ENCODE measurements around the gene CCDC43. TPM values are rescaled to one million over a fixed set of nuclear protein-coding genes. Genes with fewer than 3 reads are reported as not detected.
"Not testable (repeated sequence)": the region's sequence is repeated elsewhere in the genome, so short reads cannot be mapped to it uniquely, and the experiment has no call there.

CCDC43 gene
- total RNA-seq, 1 donor from 2014 or later = 46.5 TPM

DNA sequence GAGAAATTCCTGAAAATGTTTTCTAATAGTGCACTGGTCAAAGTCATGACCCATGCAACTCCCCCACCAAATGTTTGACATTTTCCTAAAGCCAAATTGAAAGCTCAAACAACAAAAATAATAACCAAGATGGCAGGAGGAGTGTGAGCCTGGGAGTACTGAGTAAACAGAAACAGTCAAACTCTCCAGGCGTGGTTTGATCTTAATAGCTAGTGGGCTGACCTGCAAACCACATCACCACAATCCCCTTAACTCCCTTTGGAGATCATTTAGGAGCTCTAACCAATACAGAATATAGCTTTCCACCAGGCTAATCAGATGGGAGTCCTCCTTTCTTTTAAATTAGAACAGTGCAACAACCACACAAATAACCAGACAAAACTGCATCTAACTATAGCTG is 52.5 kb downstream of the CCDC43 start:
- H3K4me3 ChIP-seq = no peak overlapping the region
- H3K36me3 Mint-ChIP-seq = no peaks in the 10 kb centered on the region
- no peaks in the 10 kb centered on the region for H3K79me2 ChIP-seq (ENCODE audit: low read depth)
- H3K27me3 Mint-ChIP-seq (ENCODE audit: insufficient read depth, low read depth) = peaks cover 4% of the 10 kb centered on the region
- H3K4me3 Mint-ChIP-seq = no peak overlapping the region
- peaks cover 4% of the 10 kb centered on the region for H3K4me1 Mint-ChIP-seq
- H3K9me3 Mint-ChIP-seq = no peaks in the 10 kb centered on the region
- no peaks in the 10 kb centered on the region for H4K20me1 ChIP-seq (ENCODE audit: low read depth)
- no peak overlapping the region for H3K4me2 ChIP-seq
- peak overlapping the region; percentile 19 for H2AFZ ChIP-seq (replicated peaks)
- no peaks in the 10 kb centered on the region for H3K9me3 ChIP-seq (ENCODE audit: low read depth)
- no peaks in the 10 kb centered on the region for H3K27me3 ChIP-seq
- no peak overlapping the region for H3K27ac Mint-ChIP-seq
- no peaks in the 10 kb centered on the region for H3F3A ChIP-seq (ENCODE audit: low read depth)
- no peaks in the 10 kb centered on the region for H3K4me1 ChIP-seq
- TF ChIP-seq EZH2phosphoT487 (IDR thresholded peaks at IDR 0.05) = no peak
- no peak for TF ChIP-seq EZH2 (IDR thresholded peaks at IDR 0.05)
- no peak overlapping the region for H3K27ac ChIP-seq
- no peaks in the 10 kb centered on the region for H3K36me3 ChIP-seq
- H3K9ac ChIP-seq = no peak overlapping the region
- DNase-seq (ENCODE audit: low spot score) = no peak

DNA sequence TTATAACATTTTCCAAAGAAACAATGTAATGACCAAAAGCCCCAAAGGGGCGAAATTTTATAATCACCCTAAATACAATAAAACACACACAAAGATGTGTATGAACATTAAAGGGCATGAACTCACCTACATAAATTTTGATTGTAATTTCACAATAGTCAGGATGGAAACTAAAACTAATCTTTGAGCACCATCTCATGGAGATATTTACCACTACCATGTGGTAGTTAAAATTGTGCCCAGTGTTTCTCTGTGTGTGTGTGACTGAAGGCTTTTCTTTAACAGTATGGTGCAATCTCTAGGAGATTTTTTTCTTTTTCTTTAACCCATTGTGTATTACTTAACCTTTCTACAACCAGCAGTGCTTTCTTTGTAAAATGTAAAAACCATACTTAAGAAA is 53.0 kb downstream of the CCDC43 start:
- no peak overlapping the region for H2AFZ ChIP-seq (replicated peaks)
- no peaks in the 10 kb centered on the region for H3K9me3 ChIP-seq (ENCODE audit: low read depth)
- TF ChIP-seq EZH2 (IDR thresholded peaks at IDR 0.05) = no peak
- TF ChIP-seq EZH2phosphoT487 (IDR thresholded peaks at IDR 0.05) = no peak
- TF ChIP-seq, protein P1, sequence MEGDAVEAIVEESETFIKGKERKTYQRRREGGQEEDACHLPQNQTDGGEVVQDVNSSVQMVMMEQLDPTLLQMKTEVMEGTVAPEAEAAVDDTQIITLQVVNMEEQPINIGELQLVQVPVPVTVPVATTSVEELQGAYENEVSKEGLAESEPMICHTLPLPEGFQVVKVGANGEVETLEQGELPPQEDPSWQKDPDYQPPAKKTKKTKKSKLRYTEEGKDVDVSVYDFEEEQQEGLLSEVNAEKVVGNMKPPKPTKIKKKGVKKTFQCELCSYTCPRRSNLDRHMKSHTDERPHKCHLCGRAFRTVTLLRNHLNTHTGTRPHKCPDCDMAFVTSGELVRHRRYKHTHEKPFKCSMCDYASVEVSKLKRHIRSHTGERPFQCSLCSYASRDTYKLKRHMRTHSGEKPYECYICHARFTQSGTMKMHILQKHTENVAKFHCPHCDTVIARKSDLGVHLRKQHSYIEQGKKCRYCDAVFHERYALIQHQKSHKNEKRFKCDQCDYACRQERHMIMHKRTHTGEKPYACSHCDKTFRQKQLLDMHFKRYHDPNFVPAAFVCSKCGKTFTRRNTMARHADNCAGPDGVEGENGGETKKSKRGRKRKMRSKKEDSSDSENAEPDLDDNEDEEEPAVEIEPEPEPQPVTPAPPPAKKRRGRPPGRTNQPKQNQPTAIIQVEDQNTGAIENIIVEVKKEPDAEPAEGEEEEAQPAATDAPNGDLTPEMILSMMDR (IDR thresholded peaks at IDR 0.05) = peak; percentile 58
- H3K4me2 ChIP-seq = no peak overlapping the region
- H3K4me3 ChIP-seq = no peak overlapping the region
- peaks cover 4% of the 10 kb centered on the region for H3K4me1 Mint-ChIP-seq
- H3K27me3 Mint-ChIP-seq (ENCODE audit: insufficient read depth, low read depth) = peaks cover 5% of the 10 kb centered on the region
- H3K27me3 ChIP-seq = no peaks in the 10 kb centered on the region
- no peak overlapping the region for H3K27ac ChIP-seq
- no peaks in the 10 kb centered on the region for H3K9me3 Mint-ChIP-seq
- no peak overlapping the region for H3K27ac Mint-ChIP-seq
- no peaks in the 10 kb centered on the region for H3K4me1 ChIP-seq
- H3K9ac ChIP-seq = no peak overlapping the region
- H3K36me3 ChIP-seq = no peaks in the 10 kb centered on the region
- H3K4me3 Mint-ChIP-seq = no peak overlapping the region
- DNase-seq (ENCODE audit: low spot score) = peak; percentile 30
- H4K20me1 ChIP-seq (ENCODE audit: low read depth) = no peaks in the 10 kb centered on the region
- H3K36me3 Mint-ChIP-seq = no peaks in the 10 kb centered on the region
- H3K79me2 ChIP-seq (ENCODE audit: low read depth) = no peaks in the 10 kb centered on the region
- H3F3A ChIP-seq (ENCODE audit: low read depth) = no peaks in the 10 kb centered on the region

DNA sequence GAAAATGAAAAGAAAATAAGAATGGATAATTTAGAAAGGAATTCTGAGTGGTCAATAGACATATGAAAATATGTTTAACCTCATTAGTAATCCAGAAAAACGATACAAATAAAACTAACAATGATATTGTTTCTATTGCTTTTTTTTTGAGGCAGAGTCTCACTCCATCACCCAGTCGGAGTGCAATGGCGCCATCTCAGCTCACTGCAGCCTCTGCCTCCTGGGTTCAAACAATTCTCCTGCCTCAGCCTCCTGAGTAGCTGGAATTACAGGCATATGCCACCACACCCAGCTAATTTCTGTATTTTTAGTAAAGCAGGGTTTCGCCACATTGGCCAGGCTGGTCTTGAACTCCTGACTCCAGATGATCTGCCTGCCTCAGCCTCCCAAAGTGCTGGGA is 55.2 kb downstream of the CCDC43 start:
- H3F3A ChIP-seq (ENCODE audit: low read depth); H3K4me1 ChIP-seq; H3K4me1 Mint-ChIP-seq; H3K79me2 ChIP-seq (ENCODE audit: low read depth); H3K27ac Mint-ChIP-seq; H3K9ac ChIP-seq; H3K27me3 ChIP-seq; H3K36me3 ChIP-seq; H3K4me3 Mint-ChIP-seq; DNase-seq (ENCODE audit: low spot score); H3K4me3 ChIP-seq; H3K36me3 Mint-ChIP-seq; H3K4me2 ChIP-seq; H4K20me1 ChIP-seq (ENCODE audit: low read depth); H3K27ac ChIP-seq; H3K9me3 Mint-ChIP-seq; H3K9me3 ChIP-seq (ENCODE audit: low read depth): not testable (repeated sequence)
- peaks cover 12% of the 10 kb centered on the region for H3K27me3 Mint-ChIP-seq (ENCODE audit: insufficient read depth, low read depth)
- peak overlapping the region; percentile 59 for H2AFZ ChIP-seq (replicated peaks)

DNA sequence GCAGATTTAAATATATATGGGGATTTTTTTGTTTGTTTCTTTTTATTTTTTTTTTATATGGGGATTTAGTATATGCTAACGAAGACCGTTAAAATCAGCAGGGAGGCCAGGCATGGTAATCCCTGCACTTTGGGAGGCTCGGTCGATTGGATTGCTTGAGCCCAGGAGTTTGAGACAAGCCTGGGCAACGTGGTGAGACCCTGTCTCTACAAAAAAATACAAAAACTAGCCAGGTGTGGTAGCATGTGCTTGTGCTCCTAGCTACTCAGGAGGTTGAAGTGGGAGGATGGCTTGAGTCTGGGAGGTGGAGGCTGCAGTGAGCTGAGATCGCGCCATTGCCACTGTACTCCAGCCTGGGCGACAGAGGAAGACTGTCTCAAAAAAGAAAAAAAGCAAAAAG is 55.6 kb downstream of the CCDC43 start:
- peaks cover 4% of the 10 kb centered on the region for H3K4me1 ChIP-seq
- H3K36me3 ChIP-seq = no peaks in the 10 kb centered on the region
- H3K9me3 ChIP-seq (ENCODE audit: low read depth) = no peaks in the 10 kb centered on the region
- no peak overlapping the region for H3K27ac Mint-ChIP-seq
- TF ChIP-seq EZH2 (IDR thresholded peaks at IDR 0.05) (no peak), EZH2phosphoT487 (IDR thresholded peaks at IDR 0.05) (no peak)
- TF ChIP-seq, protein P1 (IDR thresholded peaks at IDR 0.05) = no peak
- DNase-seq (ENCODE audit: low spot score) = no peak
- H3K4me3 ChIP-seq = no peak overlapping the region
- peaks cover 16% of the 10 kb centered on the region for H3K27me3 Mint-ChIP-seq (ENCODE audit: insufficient read depth, low read depth)
- no peak overlapping the region for H3K4me2 ChIP-seq
- H3K27ac ChIP-seq = no peak overlapping the region
- peak overlapping the region; percentile 59 for H2AFZ ChIP-seq (replicated peaks)
- H3K27me3 ChIP-seq = no peaks in the 10 kb centered on the region
- H3F3A ChIP-seq (ENCODE audit: low read depth) = peaks cover 6% of the 10 kb centered on the region
- no peak overlapping the region for H3K9ac ChIP-seq
- H3K36me3 Mint-ChIP-seq = no peaks in the 10 kb centered on the region
- H4K20me1 ChIP-seq (ENCODE audit: low read depth) = no peaks in the 10 kb centered on the region
- H3K79me2 ChIP-seq (ENCODE audit: low read depth) = no peaks in the 10 kb centered on the region
- peaks cover 8% of the 10 kb centered on the region for H3K4me1 Mint-ChIP-seq
- no peaks in the 10 kb centered on the region for H3K9me3 Mint-ChIP-seq
- no peak overlapping the region for H3K4me3 Mint-ChIP-seq
